ENCODE measurements around the gene ICOS.

DNA sequence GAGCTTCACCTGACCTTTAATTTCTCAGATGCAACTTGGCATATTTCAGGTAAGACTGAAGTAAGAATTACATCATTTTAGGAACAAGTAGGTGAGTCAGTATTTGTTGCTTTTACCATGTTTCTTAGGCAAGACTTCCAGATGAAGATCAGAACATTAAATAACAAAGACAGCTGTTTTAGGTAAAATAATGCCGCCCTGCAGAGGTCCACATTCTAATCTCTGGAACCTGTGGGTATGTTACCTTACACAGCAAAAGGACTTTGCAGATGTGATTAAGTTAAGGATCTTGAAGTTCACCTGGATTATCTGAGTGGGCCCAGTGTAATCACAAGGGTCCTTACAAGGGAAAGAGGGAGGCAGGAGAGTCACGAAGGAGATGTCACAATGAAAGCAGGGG is 39.3 kb downstream of the ICOS start:
- no peak for TF ChIP-seq POLR2A (IDR thresholded peaks at IDR 0.05)
- TF ChIP-seq POLR2AphosphoS5 (IDR thresholded peaks at IDR 0.05): no peak
